Kidney (tissue), 14 donors: Measurements from ENCODE around the gene EGR2. TPM values are rescaled to one million over a fixed set of nuclear protein-coding genes. Genes with fewer than 3 reads are reported as not detected.

Source experiments
- DNase-seq, 5 donors: peaks; one replicate each; pipeline ENCODE4 v3.0.0-alpha.2; 2013 to 2020
- FAIRE-seq: peaks from 2 replicates; lab custom pipeline; 2012; peaks lifted over from hg19 to GRCh38; lab: Jason Lieb, UNC
- H3K27ac ChIP-seq, 2 donors: one replicate each; pipeline ENCODE4 v1.7.0; 2013; ENCODE audit warnings: low read depth in 2 of 2, low read length in 2 of 2, inconsistent platforms in 1 of 2
- H3K27me3 ChIP-seq: one replicate; pipeline ENCODE4 v1.7.1; 2013; ENCODE audit warnings: low read length, inconsistent platforms; ENCODE audit not compliant: control insufficient read depth, insufficient read depth
- H3K36me3 ChIP-seq, 3 donors: one replicate each; pipeline versions ENCODE4 v1.7.0 to v1.7.1; 2013; ENCODE audit warnings: low read length in 3 of 3, control low read depth in 1 of 3, inconsistent platforms in 1 of 3; ENCODE audit not compliant: insufficient read depth in 3 of 3, control insufficient read depth in 2 of 3
- H3K4me1 ChIP-seq, 3 donors: one replicate each; pipeline versions ENCODE4 v1.7.0 to v1.7.1; 2013; ENCODE audit warnings: low read length in 3 of 3, inconsistent platforms in 1 of 3, low read depth in 1 of 3; ENCODE audit not compliant: control insufficient read depth in 2 of 3, insufficient read depth in 2 of 3
- H3K4me3 ChIP-seq, 3 donors: one replicate each; pipeline versions ENCODE4 v1.7.0 to v1.8.1; 2013; ENCODE audit warnings: low read length in 3 of 3, control low read depth in 1 of 3, inconsistent platforms in 1 of 3
- H3K9ac ChIP-seq, 3 donors: one replicate each; pipeline versions ENCODE4 v1.7.0 to v1.7.1; 2013; ENCODE audit warnings: low read length in 3 of 3, control low read depth in 1 of 3, inconsistent platforms in 1 of 3
- H3K9me3 ChIP-seq, 3 donors: one replicate each; pipeline versions ENCODE4 v1.7.0 to v1.7.1; 2013; ENCODE audit warnings: low read length in 3 of 3, control low read depth in 1 of 3, inconsistent platforms in 1 of 3; ENCODE audit not compliant: control insufficient read depth in 2 of 3, insufficient read depth in 1 of 3
- intact Hi-C: fragments of 100-400 bp; cut with DNase I; formaldehyde crosslinking; loops from one replicate; pipeline ENCODE4 v1.11.1; 2022
- polyA plus RNA-seq: library from polyadenylated mRNA; stranded (reverse); fragments of 350-450 nt; fragmentation: Illumina TruSeq; extraction: RNeasy Lipid Tissue Mini Kit (QIAGEN cat#74804); gene quantifications from one replicate; pipeline ENCODE4 v1.2.3, GENCODE V29; 2014; ENCODE audit warnings: low read depth, low replicate concordance; ENCODE audit not compliant: insufficient read depth
- total RNA-seq: library from RNA; stranded (reverse); fragmentation: NEBNext Ultra II Directional; extraction: Animal tissue kit (Norgen Biotek cat#: 25700); gene quantifications from one replicate; pipeline ENCODE4 v1.2.1, GENCODE V29; 2021
- TF ChIP-seq, protein P1 (sequence below): IDR thresholded peaks from 3 replicates; pipeline ENCODE4 v1.5.1; 2012; ENCODE audit warnings: mild to moderate bottlenecking, moderate library complexity, borderline replicate concordance; ENCODE audit not compliant: insufficient read depth; ENCODE audit errors: extremely low read depth
- donor health status: control.
- donor health status: control.
- donor health status: control.
- donor health status: control.
- donor health status: control.
- donor health status: DM: yes; HTN: yes; CAD: no.
- donor health status: Normal renal cell carcinoma (clear cell type).

EGR2 gene
- total and polyA plus RNA-seq, 2 donors from 2014 or later: 0.30 to 1.6 TPM

DNA sequence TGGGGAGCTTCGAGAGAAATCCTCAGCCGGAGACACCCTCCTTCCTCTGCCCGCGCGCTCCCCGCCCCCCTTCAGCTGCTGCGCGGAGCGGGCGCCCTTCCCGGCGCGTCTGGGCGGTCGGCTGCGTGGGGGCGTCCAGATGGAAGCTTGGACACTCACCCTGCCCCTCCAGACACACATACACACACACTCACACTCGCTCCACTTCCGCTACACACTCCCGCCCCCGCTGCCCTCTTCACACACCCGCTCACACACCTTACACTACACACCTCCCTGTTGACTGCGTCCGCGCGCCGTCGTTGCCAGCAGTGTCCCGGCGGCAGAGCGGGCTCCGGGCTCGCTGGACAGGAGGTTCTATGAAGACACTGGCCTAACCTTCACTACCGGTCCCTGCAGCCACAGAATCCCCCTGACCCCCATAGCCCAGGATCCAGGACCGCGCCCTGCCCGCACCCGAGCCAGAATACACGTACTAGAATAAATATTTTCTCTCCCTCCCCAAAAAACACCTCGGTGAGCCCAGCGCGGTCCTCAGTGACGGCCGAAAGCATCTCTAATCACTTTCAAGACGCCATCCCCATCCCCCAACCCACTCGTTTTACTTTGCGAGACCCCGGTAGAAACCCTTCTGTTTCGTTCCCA is 1.1 kb upstream of the EGR2 start:
- TF ChIP-seq, protein P1, sequence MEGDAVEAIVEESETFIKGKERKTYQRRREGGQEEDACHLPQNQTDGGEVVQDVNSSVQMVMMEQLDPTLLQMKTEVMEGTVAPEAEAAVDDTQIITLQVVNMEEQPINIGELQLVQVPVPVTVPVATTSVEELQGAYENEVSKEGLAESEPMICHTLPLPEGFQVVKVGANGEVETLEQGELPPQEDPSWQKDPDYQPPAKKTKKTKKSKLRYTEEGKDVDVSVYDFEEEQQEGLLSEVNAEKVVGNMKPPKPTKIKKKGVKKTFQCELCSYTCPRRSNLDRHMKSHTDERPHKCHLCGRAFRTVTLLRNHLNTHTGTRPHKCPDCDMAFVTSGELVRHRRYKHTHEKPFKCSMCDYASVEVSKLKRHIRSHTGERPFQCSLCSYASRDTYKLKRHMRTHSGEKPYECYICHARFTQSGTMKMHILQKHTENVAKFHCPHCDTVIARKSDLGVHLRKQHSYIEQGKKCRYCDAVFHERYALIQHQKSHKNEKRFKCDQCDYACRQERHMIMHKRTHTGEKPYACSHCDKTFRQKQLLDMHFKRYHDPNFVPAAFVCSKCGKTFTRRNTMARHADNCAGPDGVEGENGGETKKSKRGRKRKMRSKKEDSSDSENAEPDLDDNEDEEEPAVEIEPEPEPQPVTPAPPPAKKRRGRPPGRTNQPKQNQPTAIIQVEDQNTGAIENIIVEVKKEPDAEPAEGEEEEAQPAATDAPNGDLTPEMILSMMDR: no peak
- intact Hi-C loops: no loop called here
- peak overlapping the region; percentile 93 to 94 for H3K27ac ChIP-seq
- DNase-seq (peak in 4 of 5 donors; percentile 37 to 85 (median 80)), FAIRE-seq (no peak)
- peaks cover 0 to 16% (median 3%) of the 10 kb centered on the region in 3 donors for H3K4me1 ChIP-seq
- H3K9ac ChIP-seq: peak overlapping the region; percentile 69 to 94 (median 82)
- peaks cover 11% of the 10 kb centered on the region for H3K27me3 ChIP-seq
- peak overlapping the region; percentile 87 to 98 (median 88) for H3K4me3 ChIP-seq
- no peaks in the 10 kb centered on the region for H3K9me3 ChIP-seq
- H3K36me3 ChIP-seq: no peaks in the 10 kb centered on the region

DNA sequence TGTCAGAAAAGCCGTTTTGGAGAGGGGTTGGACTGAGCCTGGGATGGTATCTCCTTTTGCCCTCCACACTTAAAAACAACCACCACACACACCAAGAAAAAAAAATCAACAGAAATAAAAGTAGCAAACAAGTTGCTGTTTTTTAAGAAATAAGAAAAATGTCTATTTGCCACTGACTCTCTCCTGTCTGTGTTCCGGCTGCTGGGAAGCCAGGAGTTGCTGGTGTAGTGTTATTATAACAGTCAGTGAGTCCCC is 163 bp downstream of the EGR2 start:
- intact Hi-C loops: no loop called here
- no peaks in the 10 kb centered on the region for H3K36me3 ChIP-seq
- no peak for DNase-seq
- H3K4me3 ChIP-seq: peak overlapping the region; percentile 87 to 98 (median 88)
- H3K27me3 ChIP-seq: peaks cover 11% of the 10 kb centered on the region
- peak overlapping the region in 1 of 2 donors; percentile 94 for H3K27ac ChIP-seq
- TF ChIP-seq, protein P1: no peak
- H3K9me3 ChIP-seq: no peaks in the 10 kb centered on the region
- no peak for FAIRE-seq
- H3K4me1 ChIP-seq: peaks cover 0 to 16% (median 3%) of the 10 kb centered on the region in 3 donors
- H3K9ac ChIP-seq: peak overlapping the region; percentile 52 to 94 (median 60)

DNA sequence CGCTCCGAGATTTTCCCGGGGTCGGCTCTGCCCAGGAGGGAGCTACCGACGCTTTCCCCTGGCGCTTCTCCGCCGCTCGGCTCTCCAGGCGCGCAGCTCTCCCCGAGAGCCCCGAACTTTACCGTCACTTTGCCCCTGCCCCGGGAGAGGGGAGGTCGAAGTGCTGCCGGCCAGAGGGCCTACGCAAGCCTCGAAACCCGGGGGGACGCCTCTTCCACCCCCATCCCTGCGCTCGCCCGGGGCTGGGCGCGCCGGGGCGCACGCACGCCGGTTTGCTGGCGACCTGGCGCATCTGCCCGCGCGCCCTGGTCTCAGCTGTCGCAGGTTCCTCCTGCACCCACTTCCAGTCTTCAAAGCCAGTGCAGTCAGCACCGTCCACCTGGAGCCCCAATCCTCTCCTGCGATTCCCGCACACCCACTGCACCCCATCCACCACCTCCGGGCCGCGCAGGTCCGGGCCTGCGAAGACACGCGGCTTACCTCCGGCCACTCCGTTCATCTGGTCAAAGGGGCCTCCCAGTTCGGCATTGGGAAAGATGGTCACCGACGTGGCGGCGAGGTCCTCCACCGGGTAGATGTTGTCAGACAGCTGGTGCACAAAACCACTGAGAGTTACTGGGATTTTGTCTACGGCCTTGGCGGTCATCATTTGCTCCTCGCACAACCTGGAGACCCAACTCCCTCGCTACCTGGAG is 638 bp downstream of the EGR2 start:
- TF ChIP-seq, protein P1: no peak
- H3K27ac ChIP-seq: peak overlapping the region in 1 of 2 donors; percentile 94
- peak overlapping the region; percentile 52 to 94 (median 60) for H3K9ac ChIP-seq
- intact Hi-C loops: no loop called here
- peak in 4 of 5 donors; percentile 35 to 79 (median 55) for DNase-seq
- peaks cover 0 to 16% (median 3%) of the 10 kb centered on the region in 3 donors for H3K4me1 ChIP-seq
- H3K27me3 ChIP-seq: peaks cover 11% of the 10 kb centered on the region
- no peak for FAIRE-seq
- H3K4me3 ChIP-seq: peak overlapping the region; percentile 87 to 98 (median 88)
- no peaks in the 10 kb centered on the region for H3K9me3 ChIP-seq
- H3K36me3 ChIP-seq: no peaks in the 10 kb centered on the region
